Stimulated activated CD4-positive, alpha-beta T cell treated with anti-CD3 and anti-CD28 coated beads, Interleukin-4, amount 100 ng/mL, for 48 hours (primary cell): ENCODE results near the gene FBRSL1.

Experiments used
- DNase-seq, 2 donors: peaks; one replicate each; pipeline ENCODE4 v3.0.0-alpha.2; 2020; ENCODE audit warnings: low read depth in 2 of 2

Gene FBRSL1

DNA sequence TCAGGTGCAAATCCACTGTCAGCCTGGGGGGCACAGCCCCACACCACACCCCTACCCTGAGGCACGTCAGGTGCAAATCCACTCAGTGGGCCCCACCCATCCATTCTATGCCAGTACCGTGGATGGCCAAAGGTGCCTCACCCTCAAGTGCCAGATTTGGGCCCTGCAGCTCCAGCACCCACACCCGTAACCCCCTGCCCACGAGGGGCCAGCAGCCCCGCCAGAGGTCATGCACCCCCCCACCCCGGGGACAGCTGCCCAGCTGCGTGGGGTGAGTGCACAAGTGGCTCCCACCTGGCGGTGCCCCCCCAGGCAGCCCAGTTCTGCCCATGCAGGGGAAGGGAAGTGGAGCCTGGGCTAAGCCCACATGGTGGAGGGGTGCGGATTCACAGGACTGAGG lies 51.2 kb downstream of the FBRSL1 start:
- DNase-seq, result no peak

DNA sequence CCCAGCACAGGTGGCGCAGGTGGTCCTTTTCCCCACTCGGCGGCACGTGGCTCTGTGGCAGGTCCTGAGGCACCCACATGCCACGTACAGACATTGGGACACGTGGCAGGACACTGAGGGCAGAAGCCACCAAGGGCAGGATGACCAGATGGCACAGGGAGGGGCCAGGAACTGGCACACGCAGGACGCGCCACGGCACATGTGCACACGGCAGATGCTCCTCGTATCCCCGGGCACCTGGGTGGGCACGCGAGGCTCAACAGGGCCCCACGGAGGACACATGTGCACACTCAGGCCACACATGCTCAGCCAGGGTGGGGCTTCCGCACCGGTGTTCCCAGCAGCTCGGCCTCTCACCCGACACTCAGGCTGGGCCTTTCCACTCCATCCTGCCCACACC lies 52.0 kb downstream of the FBRSL1 start:
- DNase-seq, result no peak

DNA sequence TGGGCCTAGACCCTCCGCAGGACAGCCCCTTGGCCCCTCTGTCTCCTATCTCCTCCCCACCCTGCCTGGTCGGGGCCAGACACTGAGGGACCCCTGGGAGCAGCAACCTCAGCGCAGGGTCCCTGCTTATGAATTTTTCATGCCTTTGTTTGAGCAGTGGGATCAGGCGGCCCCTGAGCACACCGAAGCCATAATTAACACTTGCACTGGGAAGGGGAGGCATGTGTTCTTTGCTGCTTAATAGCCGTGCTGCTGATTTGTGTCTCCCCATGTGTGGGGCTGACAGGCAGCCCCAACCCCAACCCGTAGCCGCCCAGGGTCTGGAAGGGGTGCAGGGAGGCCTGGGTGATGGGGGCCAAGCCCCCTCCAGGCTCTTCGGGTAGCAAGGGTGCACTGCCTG lies 52.7 kb downstream of the FBRSL1 start:
- no peak for DNase-seq

DNA sequence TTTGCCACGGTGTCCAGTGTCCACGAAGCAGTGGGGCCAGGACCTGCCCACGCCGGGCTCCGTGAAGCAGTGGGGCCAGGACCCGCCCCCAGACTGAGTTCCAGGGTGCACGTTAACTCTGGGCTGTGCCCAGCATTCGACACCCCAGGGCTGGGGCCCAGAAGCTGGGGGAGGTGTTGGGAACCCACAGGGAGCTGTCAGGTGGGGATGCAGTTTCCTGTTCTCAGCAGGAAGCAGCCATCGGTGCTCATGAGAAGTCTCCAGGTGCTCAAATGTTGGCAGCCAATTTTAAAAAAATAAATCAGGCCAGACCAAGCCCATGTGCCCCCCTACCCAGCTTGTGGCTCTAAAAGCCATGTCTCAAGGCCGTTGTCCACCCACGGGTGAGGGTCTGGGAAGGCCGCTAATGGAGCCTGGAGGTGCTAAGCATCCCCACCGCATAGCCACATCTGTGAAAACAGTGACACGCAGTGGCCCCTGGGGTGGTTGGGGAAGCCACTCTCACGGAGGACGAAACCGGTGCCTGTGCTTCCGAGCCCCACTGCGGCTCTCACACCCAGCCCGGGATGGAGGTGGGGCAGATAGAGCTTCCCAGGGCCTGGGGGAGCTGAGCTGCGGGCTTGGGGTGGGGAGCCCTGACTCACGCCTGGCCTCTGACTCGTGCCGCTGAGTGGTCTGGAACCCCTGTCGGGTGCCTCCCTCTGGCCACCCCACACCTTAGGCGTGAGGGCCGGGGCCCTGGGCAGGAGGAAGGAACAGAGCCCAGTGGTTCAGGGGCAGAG lies 53.5 kb downstream of the FBRSL1 start:
- no peak for DNase-seq

DNA sequence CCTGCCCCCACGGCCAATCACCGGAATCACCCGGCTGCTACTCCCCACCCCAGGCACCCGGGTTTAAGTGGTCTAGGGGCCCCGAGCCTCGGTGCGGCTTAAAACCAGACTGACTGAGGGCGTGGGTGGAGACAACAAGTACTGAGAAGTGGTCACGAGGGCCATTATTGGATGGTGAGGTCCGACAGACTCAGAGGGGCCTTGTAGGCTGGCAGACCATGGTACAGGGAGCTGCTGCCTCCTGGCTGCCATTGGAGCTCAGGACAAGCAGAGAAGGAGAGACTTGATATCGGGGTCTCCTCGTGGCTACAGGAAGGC lies 54.1 kb downstream of the FBRSL1 start:
- DNase-seq, result no peak

DNA sequence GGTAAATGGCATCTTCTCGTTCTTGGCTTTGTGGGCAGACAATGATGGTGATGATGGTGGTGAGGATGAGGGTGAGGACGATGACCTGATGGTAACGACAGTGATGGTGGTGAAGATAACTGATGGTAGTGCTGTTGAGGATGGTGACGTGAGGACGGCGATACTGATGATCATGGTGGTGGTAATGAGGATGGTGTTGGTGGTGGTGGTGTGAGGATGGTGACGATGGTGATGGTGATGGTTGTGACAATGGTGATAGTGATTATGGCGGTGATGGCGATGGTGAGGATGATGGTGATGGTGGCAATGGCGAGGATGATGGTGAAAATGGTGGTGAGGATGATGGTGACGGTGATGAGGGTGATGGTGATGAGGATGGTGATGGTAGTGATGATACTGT lies 54.5 kb downstream of the FBRSL1 start:
- no peak for DNase-seq

DNA sequence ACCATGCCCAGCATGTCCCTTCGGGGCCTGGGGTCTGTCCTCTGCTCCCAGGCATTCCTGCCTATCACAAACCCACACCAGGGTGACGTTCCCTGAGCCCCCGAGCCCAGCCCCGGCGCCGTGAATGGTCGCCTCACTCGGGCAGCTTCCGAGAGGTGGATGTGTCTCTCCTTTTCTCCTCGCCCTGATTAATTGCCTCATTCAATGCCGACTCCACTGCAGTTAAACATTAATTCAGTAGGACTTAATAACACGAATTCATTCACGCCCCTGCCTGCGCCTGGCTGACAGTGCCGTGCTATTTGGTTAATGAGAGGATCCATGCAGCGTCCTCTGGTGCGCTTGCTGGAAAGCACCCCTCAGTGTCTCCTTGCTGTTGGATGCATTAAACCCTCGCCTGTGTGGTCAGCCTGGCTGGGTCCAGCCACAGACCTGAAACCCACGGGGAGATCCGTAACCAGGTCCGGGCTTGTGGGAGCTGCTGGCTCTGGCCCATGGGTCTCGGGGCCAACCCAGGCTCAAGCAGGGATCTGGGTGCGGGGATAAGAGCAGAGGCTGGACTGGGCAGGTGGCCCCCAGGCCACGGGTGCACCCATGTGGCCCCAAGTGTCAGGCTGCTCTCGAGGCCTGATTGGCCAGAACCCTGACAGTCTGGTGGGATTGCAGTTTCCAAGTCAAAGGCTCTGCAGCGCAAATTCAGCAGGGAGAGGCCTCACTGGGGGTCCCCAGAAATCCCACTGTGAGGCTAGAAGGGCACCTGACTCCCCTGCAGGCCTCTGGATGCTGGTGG lies 55.4 kb downstream of the FBRSL1 start:
- DNase-seq, result no peak

DNA sequence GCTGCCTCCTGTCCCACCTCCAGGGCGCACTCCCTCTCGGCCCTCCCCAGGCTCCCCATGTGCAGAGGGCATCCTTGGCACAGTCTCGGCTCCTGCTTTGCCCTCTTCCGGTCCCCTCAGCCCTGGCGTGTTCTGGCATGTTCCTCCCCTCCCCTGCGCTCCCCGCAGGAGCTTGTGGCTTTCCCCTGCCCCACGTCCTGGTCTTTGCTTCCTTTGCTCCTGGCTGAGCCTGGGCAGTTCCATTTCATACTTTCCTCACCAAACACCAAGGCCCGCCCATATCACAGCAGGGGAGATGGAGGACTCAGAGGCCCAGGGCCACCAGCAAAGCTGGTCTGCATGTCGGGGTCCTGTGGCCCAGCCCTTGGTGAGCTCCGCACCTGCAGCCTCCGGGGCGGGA lies 56.0 kb downstream of the FBRSL1 start:
- no peak for DNase-seq

DNA sequence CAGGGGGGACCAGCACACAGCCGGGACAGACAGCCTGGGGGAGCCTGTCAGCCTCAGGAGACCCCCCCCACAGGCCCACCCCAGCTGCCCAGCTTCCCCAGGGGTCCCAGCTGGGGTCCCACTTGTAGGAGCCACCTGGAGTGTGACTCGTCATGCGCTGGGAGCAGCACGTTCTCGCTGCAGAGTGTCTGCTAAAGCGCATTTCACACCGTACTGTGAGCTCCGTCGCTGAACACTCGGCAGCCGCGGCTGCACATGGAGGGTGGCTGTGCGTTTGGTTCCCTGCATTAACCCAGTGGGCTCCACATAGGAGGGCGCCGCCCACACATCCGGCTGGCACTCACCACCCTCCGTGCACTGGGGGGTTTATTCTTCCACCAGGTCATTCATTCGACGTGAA lies 56.7 kb downstream of the FBRSL1 start:
- no peak for DNase-seq

DNA sequence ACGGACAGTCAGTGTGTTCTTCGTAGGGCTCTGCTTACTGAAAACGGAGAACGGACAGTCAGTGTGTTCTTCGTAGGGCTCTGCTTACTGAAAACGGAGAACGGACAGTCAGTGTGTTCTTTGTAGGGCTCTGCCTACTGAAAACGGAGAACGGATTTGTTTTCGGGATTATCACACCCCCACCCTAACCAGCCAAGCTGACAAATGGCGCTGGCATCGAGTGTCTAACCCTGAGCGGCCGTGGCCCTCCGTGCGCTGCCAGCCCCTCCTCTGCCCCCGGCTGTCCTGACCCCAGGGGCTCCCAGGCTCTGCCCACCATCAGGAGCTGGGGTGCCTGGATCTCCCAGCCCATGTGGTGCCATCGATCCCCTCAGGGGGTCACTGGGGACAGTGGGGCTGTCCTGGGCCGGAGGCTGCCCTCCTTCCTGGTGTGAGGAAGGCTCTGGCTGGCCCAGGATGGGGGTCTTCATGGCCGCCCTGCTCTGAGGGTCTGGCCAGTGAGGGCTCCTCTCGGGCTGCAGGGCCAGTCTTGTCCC lies 57.3 kb downstream of the FBRSL1 start:
- DNase-seq, result no peak

DNA sequence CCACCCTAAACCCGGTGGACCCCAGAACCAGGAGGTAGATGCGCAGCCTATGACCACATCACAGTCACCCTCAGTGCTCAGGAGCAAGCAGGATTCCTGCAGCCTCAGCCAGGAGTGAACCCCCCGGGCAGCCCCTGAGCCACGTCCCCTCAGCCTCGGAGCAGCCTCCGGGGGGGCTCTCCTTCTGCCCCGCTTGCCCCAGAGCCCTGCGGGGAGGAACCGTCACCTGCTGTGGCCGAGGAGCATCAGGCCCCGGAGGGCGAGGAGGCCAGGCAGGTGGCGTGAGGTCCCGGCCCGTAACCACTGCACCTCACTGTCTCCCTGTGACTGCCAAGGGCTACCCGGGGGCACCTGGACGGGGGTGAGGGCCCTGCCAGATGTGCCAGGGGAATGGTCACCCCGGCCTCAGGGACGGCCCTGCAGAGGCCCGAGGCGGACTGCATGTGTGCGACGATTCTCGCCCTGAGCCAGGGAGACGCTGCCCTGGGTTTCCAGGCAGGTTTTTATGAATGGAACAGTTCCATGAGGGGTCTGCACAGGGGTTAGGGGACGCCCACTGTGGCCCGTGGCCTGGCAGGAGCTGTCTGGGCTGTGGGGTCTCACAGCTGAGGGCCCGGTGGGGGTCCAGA lies 58.6 kb downstream of the FBRSL1 start:
- DNase-seq, result no peak

DNA sequence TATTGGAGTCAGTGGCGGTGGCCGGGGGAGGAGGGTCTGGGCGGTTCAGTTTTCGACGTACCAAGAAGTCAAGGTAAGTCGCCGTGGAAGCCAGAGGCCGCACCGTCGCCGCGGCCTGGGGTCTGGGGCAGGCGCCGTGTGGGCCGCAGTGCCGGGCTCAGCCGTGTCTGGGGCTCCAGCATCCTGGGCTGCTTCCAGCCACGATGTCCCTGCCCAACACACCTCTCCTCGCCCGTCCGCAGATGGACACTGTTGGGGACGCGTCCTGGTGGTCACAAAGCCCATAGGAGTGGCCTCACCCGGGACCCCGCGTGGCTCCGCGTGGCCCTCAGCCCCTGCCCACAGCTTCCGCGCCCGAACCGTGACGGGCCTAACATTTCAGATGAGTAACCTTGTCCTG lies 59.1 kb downstream of the FBRSL1 start:
- DNase-seq, result no peak

DNA sequence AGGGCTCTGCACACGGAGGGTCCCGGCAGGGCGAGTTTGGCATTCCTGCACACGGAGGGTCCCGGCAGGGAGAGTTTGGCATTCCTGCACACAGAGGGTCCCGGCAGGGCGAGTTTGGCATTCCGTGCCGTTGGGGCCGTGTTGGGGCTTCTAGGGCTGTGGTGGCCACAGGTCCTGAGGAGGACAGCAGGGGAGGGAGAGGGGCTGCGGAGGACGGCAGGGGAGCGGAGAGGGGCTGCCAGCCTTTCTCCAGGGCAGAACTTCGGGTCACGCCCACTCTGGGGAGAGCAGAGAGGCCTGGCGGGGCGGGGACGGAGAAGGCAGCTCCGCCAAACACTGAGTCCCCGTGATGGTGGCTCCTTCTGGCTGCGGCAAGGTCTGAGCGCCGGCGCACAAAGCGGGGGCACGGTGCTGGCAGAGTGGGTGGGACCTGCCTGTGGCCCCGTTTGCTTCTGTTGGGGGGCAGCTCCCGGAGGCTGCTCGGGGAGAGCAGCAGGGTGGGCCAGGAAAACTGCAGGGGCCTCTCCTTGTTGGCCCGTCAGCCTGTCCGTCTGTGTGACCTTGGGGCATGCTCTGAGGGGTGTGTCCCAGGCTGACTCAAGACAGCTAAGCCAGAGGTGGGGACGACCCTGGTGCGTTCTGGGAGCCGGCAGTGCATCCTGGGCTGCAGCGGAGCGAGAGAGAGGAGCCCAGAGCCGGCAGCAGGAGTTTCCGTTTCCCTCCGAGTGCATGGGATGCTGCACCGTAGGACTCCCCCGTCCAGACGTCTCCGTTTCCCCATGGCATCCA lies 60.3 kb downstream of the FBRSL1 start:
- no peak for DNase-seq

DNA sequence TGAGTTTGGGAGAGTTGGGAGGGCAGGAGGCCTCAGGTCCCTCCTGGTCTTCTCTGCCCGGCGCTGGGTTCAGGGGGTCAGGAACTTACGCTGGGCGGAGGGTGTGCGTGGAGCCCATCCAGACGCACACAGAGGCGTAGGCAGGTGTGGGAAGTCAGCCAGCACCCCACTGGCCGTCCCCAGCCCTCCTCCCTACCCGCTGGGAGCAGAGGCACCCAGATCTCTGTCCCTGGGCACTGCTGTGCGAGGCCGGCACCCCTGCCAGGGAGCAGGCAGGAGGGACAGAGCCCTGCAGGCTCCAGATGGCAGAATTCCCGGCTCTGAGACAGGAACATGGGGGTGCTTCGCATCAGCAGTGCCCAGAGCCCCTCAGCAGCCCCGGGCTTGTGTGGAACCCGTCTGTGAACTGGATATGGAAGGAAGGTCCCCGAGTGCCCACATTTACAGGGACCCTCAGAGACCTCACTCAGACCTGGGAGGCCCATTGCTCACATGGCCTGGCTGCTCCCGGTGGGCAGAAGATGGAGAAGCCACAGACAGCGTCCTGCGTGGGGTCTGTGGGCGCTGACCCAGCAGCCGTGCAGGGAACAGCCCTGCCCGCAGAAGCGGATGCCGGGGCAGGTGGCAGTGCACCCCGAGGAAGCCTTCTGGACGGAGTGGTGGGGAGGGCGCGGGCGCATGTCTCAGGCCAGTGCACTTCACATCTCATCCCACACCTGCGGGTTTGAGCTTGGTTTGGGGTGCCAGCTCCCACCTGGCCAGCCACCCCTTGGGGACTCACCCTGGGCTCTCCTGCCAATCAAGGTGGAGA lies 61.1 kb downstream of the FBRSL1 start:
- no peak for DNase-seq

DNA sequence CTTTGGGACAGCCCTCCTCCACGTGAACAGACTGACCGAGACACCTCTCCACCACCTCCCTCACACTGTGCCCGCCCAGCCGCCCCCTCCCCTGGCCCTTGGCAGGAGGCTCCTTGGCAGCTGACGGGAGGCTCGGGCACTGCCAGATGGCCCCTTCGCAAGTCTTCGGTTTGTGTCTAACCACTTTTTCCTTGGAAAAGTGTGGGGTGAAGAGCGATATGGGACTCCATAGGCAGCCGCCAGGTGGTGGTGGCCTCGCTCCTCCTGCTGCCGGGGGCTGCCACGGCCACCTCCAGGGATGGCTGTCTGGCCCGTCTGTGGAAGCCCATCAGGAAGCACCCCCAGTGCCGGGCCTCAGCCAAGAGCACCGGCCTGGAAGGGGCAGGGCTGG lies 61.7 kb downstream of the FBRSL1 start:
- DNase-seq, result no peak

DNA sequence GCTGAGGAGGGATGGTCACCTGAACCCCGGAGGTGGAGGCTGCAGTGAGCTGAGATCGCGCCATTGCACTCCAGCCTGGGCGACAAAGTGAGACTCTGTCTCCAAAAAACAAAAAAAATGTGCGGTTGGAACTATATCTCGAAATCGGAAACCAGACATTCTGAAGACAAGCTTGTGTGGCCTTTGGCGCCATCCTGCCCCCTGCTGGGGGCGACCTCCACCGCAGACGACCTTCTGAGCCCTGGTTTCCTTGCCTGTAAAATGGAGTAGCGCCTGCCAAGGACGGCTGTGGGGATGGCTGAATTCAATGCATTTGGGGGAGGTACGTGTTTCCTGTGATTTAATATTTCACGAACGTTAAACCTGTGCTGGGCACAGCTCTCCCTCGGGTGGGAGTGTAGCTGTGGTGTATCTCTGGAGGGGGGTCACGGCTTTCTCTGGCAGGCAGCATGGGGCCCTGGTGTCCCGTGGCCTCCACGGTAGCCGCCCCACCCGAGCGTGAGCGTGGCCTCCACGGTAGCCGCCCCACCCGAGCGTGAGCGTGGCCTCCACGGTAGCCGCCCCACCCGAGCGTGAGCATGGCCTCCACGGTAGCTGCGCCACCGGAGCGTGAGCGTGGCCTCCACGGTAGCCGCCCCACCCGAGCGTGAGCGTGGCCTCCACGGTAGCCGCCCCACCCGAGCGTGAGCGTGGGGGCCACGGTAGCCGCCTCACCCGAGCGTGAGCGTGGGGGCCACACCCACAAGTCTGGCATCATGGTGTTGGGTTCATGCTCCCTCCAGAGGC lies 65.1 kb downstream of the FBRSL1 start:
- DNase-seq, result no peak

DNA sequence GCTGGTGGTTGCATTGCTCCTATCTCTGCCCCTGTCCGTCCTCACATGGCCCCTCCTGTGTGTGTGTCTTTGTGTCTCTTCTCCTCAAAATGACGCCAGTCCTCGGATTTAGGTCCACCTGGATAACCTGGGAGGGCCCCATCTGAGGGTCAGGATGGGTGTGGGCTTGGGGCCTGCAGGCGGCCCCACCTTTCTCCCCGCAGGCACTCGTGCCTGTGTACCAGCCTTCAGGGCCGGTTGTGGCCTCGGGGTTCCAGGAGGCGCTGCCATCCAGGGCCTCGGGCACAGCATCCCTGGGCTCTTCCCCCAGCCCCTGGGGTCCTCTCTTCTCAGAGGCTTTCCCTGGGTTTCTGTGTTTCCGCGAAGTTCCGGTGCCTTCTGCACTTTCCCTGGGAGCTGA lies 65.7 kb downstream of the FBRSL1 start:
- no peak for DNase-seq

DNA sequence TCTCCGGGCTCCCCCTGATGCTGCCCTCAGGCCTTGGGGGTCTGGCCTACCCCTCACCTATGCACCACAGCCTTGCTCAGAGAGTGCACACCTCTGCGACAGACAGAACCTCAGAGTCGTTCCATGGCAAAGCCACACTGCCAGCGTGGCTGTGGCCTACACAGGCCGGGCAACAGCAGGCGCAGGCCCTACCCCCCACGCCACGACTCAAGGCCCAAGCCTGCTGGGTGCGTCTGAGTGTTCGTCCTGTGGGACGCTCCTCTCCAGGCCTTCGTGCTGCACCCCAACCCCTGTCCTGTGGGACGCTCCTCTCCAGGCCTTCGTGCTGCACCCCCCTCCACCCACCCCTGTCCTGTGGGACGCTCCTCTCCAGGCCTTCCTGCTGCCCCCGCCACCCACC lies 66.3 kb downstream of the FBRSL1 start:
- no peak for DNase-seq

DNA sequence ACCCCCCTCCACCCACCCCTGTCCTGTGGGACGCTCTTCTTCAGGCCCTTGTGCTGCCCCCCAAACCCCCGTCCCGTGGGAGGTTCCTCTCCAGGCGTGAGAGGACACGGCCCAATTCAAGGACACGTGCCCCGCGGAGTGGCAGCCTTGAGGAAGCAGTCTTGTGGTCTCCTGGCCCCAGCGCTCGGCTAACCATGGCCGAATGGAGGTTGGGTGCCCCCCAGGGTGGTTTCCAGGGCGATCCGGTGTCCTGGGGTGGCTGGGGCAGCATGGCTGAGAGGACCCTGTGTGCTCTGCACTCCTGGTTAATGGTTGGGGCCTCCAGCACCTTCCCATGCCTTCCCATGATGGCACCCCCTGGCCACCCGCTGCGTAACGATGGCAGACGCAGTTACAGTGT lies 66.8 kb downstream of the FBRSL1 start:
- no peak for DNase-seq

DNA sequence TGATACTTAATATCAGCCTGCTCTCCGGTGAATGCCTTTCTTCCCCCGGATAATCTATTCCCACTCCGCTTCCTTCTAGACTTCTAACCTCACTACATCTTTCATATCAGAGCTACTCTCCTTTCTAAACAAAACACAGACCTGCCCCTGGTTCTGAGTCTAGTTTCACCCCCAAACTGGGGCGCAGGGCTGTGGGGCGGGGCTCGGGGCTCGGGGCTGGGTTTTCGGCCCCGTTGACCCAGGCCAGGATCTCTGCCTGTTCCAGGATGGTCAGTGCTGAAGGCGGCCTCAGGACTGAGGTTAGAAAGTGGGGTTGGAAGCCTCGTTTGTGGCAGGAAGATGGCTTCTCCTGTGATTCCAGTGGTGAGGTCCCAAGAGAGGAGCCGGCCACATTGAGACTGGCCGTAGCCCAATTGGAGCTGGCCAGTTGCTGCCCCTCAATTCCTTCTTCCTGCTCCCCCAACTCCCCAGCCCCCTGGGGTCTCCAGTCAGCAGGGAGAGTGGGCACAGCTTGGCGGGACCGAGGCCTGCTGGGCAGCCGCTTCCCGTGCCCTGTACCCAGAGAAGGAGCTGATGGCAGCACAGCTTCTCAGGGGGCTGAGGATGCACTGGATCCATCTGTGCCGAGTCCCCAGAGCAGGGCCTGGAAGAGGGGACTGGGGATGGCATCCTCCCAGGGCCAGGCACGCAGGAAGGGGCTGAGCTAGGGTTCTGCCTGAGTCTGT lies 67.5 kb downstream of the FBRSL1 start:
- DNase-seq, result no peak
